HG03521 (cell line): Measurements from ENCODE around the gene CALM3.
"Not testable (repeated sequence)": the region's sequence is repeated elsewhere in the genome, so short reads cannot be mapped to it uniquely, and the experiment has no call there.

Source experiments
- ATAC-seq: cut with Tn5 transposase; IDR thresholded peaks from one replicate; pipeline ENCODE4 v1.9.1; 2021; ENCODE audit warnings: mild to moderate bottlenecking, moderate library complexity; ENCODE audit not compliant: unreplicated experiment

Gene CALM3

DNA sequence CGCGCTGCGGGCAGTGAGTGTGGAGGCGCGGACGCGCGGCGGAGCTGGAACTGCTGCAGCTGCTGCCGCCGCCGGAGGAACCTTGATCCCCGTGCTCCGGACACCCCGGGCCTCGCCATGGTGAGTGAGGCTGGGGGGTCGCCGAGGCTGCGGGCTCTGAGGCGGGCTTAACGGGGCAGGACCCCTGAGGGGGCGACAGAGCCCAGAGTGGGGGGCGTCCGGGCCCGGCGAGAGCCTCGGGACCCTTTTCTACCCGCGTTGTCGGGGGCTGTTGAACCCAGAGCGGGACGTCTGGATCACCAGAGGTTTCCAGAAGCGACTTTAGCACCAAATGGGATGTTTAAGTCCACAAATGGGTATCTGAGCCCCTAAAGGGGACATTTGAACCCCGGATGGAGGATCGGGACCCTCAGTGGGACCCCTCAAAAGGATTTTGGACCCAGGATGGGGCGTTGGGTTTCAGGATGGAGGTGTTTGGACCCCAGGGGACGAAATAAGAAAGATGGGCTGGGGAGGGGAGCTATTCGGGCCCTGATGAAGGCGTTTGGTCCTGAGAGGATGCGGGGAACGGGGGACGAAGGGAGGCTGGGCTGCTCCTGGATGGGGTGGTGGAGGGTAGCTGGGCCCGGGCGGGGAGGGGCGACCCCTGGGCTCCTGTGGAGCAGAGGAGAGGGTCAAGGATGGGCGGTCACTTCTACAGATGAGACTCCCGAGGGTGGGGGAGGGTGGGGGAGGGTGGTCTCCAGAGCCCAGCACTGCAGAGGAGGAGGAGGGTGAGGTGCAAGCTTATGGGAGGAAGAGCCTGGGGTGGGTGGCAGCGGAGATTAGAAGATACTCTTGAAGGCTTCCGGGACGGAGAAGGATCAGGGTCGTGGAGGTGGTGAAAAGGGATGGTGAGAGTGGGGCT is at the start of gene CALM3:
Gene CALM3 (plus strand): TSS at position 13 of the 907 bp plus-strand sequence. CDS start 105 bp downstream, at position 118.
- ATAC-seq: no peak

DNA sequence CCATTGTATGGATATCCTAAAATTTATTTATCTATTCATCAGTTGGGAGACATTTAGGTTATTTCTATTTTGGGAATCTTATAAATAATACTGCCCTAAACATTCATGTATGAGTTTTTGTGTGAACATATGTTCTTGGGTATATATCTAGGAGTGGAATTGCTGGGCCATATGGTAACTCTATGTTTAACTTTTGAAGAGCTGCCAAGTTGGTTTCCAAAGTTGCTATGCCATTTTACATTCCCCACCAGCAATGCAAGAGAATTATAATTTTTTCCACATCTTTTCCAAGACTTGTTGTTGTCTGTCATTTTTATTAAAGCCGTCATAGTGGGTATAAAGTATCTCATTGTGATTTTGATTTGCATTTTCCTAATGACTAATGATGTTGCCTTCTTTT is 48.2 kb upstream of the CALM3 start:
- ATAC-seq: no peak

GRCh38 chr19:46554161-46554560 is 47.0 kb upstream of the CALM3 start:
- no peak for ATAC-seq

- ATAC-seq: no peak
These were observed 45.4 kb upstream of the CALM3 start for GRCh38 chr19:46555628-46556280.

DNA sequence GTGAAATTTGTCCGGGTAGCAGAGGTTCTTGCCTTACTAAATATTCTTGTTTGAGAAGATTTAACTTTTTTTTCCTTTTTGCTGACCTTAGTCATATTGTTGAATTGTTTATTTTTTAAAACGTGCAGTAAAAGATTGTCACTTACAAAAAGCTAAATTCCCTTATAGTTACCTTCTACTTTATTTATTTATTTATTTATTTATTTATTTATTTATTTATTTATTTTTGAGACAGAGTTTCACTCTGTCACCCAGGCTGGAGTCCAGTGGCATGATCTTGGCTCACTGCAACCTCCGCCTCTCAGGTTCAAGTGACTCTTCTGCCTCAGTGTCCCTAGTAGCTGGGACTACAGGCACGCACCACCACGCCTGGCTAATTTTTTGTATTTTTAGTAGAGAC is 44.7 kb upstream of the CALM3 start:
- not testable (repeated sequence) for ATAC-seq

DNA sequence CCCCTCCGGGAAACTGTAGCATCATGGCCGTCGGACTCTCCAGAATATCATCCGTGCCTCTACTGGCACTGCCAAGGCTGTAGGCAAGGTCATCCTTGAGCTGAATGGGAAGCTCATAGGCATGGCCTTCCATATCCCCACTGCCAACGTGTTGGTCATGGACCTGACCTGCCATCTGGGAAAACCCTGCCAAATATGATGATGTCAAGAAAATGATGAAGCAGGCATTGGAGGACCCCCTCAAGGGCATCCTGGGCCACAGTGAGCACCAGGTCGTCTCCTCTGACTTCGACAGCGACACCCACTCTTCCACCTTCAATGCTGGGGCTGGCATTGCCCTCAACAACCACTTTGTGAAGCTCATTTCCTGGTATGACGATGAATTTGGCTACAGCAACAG is 41.9 kb upstream of the CALM3 start:
- ATAC-seq: no peak

DNA sequence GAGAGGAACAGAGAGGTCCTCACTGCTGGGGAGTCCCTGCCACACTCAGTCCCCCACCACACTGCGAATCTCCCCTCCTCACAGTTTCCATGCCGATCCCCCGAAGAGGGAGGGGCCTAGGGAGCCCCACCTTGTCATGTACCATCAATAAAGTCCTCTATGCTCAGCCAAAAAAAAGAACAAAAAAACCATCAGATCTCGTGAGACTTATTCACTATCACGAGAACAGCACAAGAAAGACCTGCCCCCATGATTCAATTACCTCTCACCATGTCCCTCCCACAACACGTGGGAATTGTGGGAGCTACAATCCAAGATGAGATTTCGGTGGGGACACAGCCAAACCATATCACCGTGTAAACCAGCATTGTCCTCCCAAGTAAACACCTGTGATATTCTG is 41.5 kb upstream of the CALM3 start:
- ATAC-seq: not testable (repeated sequence)

DNA sequence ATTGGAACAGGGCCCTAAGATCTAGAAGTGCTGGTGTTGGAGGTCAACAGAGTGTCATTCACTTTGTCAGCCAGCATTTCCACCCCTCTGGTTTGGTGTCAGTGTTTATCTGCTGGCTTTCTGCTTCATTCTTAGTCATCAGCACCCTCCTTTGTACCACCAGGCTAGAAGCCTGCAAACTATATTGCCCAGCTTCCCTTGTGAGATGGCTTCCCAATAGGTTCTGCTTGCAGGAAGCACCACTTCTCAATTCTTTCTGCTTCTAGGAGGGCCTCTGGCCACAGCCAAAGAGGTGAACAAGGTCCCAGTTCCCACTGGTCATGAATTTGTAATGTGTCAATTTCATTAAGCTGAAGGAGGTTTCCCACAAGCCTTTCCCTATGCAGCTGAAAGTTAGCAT is 36.4 kb upstream of the CALM3 start:
- ATAC-seq: no peak

DNA sequence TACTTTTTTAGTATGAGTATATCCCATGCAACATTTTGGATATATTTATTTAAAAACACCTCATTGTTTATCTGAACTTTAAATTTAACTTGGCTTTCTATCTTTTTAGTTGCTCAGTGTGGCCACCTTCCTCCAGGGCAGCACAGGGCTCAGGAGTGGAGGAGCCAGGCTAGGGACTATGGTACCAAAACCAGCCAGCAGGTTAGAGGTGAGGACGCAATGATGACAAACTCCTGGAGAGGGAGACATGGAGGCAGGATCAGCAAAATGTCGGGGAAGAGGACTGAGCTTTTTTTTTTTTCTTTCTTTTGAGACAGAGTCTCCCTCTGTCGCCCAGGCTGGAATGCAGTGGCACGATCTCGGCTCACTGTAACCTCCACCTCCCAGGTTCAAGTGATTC is 29.6 kb upstream of the CALM3 start:
- ATAC-seq: no peak

DNA sequence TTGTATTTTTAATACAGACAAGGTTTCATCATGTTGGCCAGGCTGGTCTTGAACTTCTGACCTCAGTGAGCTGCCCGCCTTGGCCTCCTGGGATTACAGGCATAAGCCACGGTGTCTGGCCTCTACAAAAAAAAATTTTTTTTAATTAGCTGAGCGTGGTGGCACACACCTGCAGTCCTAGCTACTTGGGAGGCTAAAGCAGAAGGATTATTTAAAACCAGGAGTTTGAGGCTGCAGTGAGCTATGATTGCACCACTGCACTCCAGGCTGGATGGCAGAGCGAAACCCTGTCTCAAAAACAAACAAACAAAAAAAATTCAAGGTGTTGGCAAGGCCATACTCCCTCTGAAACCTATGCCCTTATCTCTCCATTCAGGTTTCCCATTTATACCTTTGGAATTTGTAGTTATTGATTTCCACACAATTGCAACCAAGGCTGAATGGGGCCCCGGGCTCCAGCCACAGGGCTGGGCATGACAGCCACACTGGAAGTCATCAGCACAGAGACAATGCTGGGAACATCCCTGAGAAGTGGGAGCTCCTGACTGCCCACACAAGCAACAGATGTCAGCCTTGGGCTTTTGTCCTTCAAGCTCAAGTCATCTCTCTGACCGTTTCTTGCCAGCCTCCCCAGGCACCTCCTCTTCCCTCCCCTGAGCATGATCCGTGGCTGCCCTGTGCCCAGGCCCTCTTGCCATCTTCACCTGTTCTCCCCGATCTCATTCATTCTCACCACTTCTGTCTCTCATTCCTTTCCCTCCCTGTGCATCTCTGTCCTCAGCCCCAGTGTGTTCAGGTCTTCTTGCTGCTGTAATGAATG is 27.2 kb upstream of the CALM3 start:
- ATAC-seq: no peak

DNA sequence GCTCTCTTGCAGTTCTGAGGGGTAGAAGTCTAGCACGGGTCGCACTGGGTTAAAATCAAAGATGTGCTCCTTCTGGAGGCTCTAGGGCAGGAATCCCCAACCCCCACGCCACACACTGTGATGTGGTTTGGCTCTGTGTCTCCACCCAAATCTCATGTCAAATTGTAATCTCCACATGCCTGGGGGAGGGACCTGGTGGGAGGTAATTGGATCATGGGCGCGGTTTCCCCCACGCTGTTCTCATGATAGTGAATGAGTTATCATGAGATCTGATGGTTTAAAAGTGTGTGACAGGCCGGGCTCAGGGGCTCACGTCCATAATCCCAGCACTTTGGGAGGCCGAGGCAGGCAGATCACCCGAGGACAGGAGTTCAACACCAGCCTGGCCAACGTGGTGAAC is 26.6 kb upstream of the CALM3 start:
- no peak for ATAC-seq

DNA sequence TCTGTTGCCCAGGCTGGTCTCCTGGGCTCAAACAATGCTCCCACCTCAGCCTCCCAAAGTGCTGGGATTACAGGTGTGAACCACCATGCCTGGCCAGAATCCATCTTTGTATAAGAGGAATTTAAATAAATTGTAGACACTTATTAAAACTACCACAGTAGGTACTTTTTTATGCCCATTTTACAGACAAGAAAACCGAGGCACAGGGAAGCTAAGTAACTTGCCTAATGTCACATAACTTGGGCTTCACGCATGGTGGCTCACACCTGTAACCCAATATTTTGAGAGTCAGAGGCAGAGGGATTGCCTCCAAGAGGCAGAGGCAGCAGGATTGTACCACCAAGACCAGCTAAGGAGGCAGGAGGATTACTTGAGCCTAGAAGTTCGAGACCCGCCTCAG is 22.7 kb upstream of the CALM3 start:
- no peak for ATAC-seq

GRCh38 chr19:46579361-46579879 is 21.7 kb upstream of the CALM3 start:
- ATAC-seq: no peak

DNA sequence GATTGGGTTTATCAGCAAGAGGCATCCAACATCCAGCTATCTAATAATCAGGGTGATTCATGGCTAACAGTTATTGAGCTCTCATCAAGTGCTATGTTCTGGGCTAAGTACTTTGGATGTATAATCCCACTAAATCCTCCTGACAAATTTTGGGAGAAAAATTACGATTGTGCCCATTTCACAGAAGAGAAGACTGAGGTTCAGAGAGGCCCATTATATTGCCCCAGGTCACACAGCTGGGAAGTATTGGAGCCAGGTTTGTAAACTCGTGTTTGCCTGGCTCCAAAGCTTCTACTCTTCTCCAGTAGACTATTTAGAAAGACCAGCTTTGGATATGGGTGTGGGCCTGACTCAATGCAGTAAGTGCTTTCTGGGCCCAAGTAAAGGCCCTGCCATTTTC is 20.9 kb upstream of the CALM3 start:
- no peak for ATAC-seq

GRCh38 chr19:46585539-46585938 is 15.6 kb upstream of the CALM3 start:
- ATAC-seq: no peak

DNA sequence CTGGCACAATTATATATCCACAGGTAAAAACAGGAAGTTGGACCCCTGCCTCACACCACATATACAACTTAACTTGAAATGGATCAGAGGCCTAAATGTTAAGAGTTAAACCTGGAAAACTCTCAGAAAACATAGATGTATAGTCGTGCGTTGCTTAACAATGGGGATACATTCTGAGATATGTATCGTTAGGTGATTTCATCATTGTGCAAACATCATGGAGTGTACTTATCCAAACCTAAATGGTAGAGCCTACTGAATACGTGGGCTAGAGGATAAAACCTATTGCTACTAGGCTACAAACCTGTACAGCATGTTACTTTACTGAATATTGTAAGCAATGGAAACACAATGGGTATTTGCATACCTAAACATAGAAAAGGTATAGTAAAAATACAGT is 14.8 kb upstream of the CALM3 start:
- ATAC-seq: no peak

- ATAC-seq: no peak
These were observed 13.3 kb upstream of the CALM3 start for GRCh38 chr19:46587861-46588260.

- ATAC-seq: no peak
These were observed 9.9 kb upstream of the CALM3 start for GRCh38 chr19:46591254-46591653.

DNA sequence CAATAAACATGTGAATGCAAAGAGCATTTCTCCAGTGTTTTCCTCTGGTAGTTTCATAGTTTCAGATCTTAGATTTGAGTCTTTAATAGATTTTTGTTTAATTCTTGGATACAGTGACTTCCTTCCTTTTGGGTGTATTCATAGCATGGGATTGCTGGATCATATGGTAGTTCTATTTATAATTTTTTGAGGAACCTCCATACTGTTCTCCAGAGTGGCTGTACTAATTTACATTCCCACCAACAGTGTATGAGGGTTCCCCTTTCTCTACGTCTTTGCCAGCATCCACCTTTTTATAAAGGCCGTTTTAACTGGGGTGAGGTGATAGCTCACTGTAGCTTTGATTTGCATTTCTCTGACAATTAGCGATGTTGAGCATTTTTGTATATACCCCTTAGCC is 9.3 kb upstream of the CALM3 start:
- ATAC-seq: no peak

GRCh38 chr19:46596008-46596407 is 5.1 kb upstream of the CALM3 start:
- ATAC-seq: no peak

DNA sequence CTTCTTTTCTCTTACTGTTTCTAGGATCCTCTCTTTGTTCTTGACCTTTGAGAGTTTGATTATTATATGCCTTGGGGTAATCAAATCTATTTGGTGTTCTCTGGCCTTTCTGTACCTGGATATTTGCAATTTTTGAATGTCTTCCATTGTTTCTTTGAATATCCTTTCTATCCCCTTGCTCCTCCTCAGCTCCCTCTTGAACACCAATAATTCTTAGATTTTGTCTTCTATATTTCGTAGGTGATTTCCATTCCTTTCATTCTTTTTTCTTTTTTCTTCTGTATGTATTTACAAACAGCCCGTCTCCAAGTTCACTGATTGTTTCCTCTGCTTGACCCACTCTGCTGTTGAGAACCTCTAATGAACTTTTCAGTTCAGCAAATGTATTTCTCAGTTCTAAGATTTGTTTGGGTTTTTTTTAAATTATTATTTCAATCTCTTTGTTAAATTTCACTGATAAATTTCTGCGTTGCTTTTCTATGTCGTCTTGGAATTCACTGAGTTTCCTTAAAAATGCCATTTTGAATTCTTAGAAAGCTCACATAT is 2.7 kb upstream of the CALM3 start:
- no peak for ATAC-seq
